Posterior vena cava (tissue), 2 donors: ENCODE results near the gene NUAK1. TPM values are rescaled to one million over a fixed set of nuclear protein-coding genes. Genes with fewer than 3 reads are reported as not detected.

ENCODE experiments used
- DNase-seq: peaks from one replicate; pipeline ENCODE4 v3.0.0-alpha.2; 2020; ENCODE audit warnings: low spot score
- intact Hi-C, 2 donors: fragments of 100-400 bp; cut with DNase I; formaldehyde crosslinking; loops; one replicate each; pipeline versions ENCODE4 v1.14.1 to v1.14.2; 2022 to 2023
- total RNA-seq, 2 donors: library from RNA; stranded (reverse); fragmentation: NEBNext Ultra II Directional; extraction: Animal tissue kit (Norgen Biotek cat#: 25700); gene quantifications; one replicate each; pipeline ENCODE4 v1.2.1, GENCODE V29; 2021
- donor health status: DM: yes; HTN: yes; CAD: no.
- donor health status: DM: yes; HTN: yes; CAD: no.

The NUAK1 gene
- total RNA-seq, 2 donors from 2014 or later = 16.9 to 17.7 TPM

DNA sequence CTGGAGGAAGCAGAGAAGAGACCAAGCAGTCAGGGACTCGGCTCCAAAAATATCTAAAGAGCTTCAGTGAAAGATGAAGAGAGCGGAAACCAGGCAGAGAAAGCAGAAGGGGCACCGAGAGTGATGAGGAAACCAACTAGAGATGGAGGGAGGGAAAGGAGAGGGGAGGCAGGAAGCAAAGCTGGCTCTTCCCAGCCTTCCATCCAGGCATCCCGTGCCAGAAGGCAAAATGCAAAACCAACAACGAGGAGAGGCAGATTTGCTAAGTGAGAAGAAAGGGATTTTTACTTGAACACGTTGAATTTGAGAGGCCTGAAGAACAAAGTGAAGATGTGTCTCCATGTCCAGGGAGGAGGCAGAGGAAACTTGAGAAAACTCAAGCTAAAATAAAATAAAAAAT is 90.1 kb downstream of the NUAK1 start:
- intact Hi-C loops = no loop called here
- DNase-seq = no peak

DNA sequence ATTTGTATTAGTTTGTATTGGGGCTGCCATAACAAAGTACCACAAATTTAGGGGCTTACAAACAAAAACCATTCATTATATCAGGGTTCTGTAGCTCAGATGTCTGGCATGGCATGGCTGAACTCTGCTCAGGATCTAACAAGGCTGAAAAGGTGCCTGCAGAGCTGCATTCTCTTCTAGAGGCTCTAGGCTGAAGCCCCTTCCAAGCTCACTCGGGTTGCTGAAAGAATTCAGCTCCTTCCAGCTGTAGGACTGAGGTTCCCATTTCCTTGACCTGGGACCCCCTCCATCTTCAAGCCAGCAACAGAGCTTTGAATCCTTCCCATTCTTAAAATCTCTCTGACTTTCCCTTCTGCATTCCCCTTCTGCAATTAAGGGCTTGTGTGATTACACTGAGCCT is 90.7 kb downstream of the NUAK1 start:
- intact Hi-C loops = no loop called here
- no peak for DNase-seq

DNA sequence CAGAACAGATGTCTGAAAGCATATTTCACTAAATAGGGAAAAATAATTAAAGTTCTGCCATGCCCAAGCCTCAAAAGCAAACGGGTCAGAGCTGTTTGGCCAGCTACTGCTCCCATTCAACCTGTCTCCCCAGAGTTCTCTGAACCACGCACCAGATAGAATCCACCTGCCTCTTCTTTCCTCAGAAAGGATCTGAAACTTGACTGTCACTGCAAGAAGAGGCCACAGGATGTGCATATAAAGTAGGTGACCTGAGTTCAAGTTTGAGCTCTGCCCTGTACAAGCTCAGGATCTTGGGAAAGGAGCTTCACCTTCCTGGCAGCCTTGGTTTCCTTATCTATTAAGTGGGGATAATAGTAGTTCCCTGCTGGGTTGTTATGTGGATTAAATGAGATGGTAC is 91.8 kb downstream of the NUAK1 start:
- intact Hi-C loops = no loop called here
- DNase-seq = no peak

DNA sequence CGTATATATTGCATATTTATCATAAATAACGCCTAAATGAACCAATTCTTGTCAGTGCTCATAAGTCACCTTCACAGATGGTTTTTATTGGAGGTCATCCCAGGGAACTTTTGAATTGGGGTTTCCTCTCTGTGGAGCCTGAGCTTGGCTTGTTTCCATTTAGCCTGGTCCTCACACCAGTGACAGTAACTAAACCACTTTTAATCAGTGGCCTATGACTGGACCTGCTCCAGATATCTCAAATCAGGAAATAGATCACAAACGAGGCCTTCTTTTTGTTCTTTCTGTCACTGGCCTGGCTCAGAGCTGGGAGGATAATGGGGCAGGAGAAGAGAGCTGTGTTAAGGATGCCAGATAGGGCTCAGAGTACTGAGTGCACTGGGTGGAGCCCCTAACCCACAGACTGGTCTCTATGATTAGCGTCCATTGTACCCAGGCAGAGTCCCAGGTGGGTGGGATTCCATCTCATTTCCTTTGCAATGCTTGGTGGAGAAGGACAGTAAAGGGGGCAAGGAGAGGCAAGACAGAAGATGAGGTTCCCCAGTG is 92.4 kb downstream of the NUAK1 start:
- no peak for DNase-seq
- intact Hi-C loops = no loop called here

DNA sequence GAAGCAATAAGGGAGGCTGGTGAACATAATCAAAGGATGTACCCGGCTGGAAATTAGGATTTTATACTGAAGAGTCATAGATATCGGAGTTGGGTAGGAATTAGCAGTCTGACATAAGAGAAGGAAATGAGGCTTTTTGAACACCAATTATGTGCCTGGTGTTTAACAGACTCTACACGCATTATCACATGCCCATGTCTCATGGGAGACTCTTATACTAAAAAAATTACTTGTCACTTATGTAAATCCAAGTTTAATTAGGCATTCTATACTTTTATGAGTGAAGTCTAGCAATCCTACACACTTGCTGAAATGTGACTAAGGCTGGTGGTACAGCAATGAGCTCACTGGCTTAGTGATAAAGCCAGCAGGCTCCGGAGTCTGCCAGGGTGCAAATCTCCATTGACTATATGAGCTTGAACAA is 93.5 kb downstream of the NUAK1 start:
- DNase-seq = no peak
- intact Hi-C loops = no loop called here

DNA sequence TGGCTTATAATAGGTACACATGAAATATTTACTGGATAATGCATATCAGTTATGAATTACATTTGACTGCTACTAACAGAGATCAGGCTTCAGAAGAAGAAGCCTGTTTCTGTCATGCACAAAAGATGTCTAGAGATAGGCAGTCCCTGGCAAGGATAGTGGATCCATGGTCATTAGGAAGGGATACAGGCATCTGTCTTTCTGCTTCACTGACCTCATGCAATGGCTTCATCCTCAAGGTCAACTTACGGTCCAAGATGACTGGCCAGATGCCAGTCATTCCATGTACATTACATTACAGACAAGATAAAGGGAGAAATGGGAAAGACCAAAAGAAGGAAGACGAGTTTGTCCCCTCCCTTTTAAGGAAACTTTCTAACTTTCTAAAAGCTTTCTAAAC is 94.0 kb downstream of the NUAK1 start:
- no peak for DNase-seq
- intact Hi-C loops = no loop called here

DNA sequence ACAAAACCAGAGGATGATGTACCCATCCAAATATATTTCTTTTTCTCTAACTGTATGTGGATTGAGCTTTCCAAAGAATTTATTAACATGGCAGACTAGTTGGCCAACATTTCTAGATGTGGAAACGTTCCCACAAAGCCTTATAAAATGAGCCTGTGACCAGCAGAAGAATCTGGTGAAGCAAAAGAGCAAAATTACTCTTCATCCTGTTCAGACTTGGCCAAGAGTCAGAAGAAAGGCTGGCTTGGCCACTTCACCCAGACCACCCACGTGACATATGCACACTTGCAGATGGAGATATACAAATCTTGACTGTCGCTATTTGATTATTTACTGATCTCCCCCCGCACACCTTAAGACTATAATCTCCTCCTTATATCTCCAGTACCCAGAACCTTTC is 96.7 kb downstream of the NUAK1 start:
- DNase-seq = no peak
- intact Hi-C loops = no loop called here

DNA sequence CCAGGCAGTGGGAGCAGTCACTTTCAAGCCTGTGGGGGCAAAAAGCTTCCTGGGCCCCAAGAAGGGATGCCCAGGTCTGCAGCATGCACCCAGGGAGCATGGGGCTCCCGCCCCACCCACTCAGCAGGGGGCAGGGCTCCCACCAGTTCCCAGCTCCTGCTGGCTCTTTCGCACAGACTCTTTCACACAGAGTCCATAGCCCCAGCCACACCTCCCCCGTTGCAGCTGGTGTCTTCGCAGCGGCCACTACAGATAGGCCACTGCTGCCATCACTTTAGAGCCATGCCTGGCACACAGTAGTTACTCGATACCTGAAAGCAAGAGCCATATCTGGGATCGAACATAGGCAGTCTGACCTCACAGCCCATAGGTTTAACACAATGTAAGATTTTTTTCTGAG is 98.2 kb downstream of the NUAK1 start:
- no peak for DNase-seq
- intact Hi-C loops = no loop called here

DNA sequence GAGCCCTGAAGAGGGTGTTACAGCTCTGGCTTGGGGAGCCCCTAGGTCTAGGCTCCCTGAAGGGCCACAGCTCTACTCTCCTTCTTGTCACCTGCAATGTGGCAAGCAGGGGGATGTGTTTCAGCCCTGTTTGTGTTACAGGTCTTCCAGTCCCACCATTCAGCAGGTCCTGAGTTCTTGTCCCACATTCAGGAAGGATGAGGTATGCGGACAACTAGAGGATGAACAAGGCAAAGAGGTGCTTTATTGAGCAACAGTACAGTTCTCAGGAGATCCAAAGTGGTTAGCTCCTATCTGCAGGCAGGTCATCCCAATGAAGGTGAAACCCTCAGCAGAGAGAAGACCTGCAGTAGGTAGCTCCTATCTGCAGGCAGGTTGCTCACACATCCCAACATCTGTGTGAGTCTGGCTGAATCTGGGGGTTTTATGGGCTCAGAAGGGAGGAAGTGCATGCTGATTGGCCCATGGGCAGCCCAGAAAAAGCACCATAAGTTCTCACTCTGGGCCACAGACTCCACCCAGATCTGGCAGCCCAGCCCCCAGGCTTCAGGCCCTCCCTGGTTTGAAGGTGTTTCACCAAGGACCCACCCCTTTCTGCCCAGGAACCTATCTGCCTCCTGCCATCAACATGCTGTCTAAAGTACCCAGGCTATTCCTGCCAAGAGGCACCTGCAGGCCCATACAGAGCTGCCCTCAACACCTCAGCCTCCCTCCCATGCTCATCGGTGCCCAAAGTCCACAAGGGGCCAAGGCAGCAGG is 98.9 kb downstream of the NUAK1 start:
- intact Hi-C loops = no loop called here
- no peak for DNase-seq

DNA sequence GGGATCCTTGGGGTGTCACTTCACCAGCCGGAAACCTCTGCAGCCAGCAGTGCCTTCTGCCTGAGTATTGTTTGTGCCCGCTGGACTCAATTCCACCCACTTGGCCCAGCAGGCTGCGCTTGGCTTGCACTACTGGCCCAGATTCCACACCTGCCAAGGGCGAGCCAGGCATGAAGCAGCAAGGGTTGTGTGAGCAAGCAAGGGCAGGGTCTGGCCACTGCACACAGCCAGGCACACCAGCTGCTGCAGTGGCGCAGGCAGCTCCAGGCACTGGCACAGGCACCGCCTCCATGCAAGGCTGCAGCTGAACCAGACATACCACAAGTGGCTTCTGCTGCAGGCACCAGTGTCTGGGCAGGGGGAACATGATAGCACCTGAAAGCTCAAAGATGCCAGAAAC is 99.5 kb downstream of the NUAK1 start:
- no peak for DNase-seq
- intact Hi-C loops = no loop called here

DNA sequence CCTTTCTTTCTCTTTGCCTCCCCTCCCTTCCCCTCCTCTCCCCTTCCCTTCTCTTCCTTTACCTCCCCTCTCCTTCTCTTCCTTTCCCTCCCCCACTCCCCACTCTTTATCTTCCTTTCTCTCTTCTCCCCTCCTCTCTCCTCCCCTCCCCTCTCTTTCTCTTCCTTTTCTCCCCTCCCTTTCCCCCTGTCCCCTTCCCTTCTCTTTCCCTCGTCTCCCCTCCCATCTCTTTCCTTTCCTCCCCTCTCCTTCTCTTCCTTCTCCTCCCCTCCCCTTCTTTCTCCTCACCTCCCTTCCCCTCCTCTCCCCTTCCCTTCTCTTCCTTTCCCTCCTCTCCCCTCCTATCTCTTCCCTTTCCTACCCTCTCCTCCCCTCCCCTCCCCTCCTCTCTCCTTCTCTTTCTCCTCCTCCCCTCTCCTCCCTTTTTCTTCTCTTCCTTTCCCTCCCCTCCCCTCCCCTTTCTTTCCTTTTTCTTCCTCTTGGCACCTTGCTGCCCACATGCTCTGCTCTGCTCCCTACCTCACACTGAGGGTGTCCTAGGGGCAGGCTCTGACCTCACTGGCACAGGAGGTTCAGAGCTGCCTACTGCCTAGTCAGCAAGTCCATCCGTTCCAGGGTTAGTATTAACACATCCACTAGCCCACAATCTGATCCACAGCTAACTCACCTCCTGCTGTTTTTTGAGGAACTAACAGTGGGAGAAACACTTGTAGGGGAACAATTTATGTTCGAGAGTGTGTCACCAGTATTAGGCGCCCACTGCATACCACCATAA is 101.0 kb downstream of the NUAK1 start:
- intact Hi-C loops = no loop called here
- DNase-seq = no peak

DNA sequence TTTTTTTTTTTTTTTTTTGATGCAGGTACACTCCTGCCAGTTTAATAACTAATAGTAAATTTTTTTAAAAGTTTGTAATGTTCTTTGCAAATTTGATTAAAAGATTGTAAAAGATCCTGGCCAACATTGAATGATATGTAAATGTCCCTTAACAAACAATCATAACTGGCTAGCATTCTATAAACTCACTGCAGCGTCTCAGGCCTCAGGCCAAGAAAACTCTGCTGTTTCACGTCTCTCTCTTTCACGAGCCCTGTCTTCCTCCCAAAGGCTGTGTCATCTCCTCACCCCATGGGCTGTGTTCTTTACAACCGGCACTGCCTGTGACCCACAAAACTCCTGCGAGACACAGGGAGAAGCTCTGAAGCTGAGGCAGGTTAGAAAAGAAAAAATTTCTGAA is 103.3 kb downstream of the NUAK1 start:
- intact Hi-C loops = no loop called here
- no peak for DNase-seq

DNA sequence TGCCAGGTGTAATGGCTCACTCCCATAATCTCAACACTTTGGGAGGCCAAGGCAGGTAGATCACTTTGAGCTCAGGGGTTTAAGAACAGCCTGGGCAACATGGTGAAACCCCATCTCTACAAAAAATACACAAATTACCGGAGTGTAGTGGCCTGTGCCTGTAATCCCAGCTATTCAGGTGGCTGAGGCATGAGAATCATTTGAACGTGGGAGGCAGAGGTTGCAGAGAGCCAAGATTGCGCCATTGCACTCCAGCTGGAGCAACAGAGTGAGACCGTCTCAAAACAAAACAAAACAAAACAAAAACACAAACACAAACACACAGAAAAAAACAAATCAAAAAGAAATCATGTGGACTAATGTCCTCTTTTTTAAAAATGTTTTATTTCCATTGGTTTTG is 104.4 kb downstream of the NUAK1 start:
- intact Hi-C loops = no loop called here
- DNase-seq = no peak

DNA sequence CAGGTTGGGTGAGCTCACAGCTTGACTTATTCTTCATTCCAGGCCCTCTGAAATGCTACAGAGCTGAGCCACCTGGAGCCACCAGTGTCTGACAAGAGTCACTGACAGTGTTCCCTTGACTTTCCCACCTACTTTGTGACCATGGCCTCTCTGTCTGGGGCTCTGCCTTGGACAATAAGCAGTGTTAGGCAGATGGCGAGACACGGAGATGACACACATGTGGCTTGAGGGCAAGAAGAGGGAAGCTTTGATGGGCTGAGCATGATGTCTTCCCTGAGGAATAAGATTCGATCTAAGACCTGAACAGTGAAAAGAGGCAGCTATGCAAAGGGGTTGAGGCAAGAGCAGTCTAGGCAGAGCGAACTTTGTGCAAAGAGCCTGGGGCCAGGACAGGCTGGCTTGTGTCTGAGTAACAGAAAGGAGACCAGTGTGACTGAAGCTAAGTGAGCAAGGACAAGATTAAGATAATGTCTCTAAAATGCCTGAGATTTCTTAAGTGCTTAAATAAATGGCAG is 105.5 kb downstream of the NUAK1 start:
- intact Hi-C loops = no loop called here

DNA sequence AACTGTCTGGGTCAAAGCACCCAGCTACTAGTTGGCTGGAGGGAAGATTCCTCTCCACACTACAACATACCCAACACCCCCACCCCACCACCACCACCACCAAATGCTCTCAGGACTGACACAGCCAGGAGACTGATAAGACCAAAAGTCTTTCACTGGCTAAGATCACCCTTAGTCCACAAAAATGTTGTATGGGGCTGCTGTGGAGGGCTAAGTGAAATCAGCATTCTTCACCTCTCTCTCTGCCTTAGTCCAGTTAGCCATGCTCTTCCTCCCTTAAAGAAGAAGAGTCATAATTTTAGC is 106.2 kb downstream of the NUAK1 start:
- intact Hi-C loops = no loop called here
- DNase-seq = no peak

More for the DNA sequence above, 105.5 kb downstream of the NUAK1 start:
- DNase-seq = no peak

DNA sequence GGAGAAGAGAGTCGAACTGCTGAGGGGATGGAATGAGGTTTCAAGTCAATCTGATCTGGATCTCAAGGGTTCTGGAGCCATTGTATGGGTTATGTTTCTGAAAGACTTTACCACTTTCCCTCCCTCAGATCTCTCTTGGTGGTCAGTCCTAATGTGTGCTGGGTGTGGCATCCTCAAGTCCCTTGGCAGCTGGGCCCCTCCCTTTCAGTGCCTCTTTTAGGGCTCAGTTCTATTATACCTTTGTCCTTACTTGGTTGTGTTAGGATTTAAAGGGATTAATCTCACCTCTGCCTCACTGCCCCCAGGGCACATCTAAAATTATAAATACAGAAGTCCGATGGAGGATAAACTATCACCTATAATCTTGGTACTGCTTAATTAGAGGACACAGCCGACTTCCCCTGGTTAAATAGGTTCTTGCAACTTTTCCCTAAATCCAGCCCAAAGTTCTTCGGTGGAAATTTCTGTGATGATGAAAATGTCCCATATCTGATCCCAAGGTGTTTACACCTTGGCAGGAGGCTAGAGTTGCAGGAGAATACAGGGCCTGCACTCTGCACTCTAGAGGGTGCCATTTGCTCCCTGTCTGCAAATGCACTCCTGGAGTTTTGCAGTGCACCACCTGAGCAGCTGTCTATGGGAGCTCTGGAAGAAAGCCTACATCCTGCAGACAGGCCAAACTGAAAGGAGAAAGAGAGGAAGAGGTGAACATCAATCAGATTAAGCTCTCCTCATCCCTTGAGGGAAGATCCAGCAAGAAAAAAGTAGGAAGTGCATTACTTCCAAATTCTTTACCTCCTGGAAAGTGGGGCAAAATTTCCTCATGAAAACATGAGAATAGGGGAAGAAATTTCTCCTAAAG is 106.8 kb downstream of the NUAK1 start:
- intact Hi-C loops = no loop called here
- no peak for DNase-seq

DNA sequence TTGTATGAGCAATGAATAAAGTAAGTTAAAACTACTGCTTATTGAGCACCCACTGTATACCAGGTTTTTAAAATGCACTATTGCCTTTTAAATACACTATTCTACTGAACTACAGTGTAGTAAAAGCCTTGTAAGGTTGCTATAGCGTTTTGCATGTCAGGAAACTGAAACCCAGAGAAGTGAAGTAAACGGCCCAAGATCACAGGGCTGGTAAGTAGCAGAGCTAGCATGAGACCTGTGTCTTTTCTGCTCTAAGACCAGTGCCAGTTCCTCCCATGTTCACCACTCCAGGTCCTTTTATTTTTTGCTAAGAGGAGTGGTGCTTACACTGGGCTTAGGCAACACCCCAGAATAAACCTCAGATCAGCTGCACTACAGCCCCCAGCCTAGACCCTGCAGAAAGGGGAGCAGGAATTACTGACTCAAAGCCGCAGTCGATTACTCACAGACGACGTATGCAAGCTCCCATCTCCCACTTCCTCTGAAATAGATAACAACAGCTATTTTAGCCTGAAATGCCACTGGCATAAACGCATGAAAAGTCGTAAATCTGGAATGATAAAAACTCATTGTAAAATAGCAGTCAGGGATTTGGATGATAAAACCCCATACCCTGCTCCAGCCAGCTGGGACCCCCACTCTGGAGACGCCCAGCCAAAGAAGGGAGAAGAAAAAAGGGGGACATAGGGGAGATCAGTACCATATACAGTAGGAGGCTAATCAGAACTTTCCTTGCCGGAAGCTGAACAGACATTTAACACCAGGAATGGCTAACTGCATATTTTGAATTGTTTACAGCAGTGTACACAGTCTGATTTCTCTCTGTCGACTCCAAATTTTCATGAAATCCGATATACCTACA is 108.3 kb downstream of the NUAK1 start:
- DNase-seq = no peak
- intact Hi-C loops = no loop called here

DNA sequence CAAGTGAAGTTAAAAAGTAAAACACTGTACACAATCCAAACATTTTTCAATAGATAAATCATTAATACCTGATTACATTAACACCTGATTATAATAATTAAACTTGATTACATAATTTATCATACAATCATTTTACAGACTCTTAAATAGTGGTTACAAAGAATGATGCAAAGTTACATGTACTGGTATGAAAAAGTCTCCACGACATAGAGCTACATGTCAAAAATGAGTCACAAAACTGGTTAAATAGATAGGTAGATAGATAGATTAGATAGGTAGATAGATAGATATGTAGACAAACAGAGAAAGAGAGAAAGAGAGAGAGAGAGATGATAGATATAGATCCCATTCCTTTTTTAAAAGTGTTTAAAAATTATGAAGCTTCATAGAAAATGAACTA is 109.2 kb downstream of the NUAK1 start:
- DNase-seq = no peak
- intact Hi-C loops = no loop called here

DNA sequence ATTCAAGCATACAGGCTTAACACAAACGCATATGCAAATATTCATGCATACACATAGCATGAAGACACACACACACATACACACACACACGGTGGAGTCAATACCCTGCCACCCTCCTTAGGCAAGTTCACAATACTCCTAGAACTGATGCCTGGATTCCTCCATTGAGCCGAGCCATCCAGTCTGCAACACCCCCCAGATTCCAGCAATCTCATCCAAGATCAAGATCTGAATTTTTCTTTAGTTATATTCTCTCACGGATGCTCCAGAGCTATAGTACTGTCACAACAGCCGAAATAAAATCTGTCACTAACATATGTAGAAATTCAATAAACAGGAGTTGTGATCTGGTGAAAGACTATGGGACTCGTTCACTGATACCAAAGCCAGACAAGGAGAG is 110.8 kb downstream of the NUAK1 start:
- DNase-seq = no peak
- intact Hi-C loops = no loop called here
